ENCODE results near the gene PRKG1.

Gene PRKG1

DNA sequence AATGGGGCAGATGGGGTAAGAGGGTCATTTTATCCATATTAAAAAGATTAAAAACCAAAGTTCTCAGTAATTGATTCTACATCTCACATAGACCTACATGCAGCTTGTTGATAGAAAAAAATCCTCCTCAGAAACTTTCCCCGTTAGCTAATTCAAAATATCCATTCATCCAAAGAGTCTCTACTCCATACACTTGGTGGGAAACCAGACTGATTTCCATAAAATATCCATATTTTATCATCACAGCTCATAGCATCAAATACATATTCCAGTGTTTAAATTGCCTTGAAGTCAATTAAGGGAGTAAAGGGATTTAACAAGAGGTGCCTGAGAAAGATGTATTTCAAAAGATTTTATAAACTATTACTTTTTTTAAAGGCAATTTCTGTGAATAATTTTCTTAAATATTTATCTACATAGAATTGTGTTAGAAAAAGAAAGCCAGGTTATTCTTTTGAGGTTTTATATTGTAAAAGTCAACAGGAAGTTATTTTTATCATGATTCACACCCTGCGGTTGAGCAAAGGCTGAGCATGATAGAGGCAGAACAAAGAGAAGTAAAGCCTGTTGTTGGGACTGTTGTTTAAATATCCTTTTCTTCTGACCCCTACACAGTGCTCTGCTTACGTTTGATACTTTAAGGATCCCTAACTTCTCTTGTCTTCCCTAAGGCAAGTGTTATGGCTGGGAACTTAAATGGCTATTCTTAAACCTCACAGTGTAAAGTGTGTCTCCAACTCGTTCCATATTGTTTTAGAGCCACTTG, 266.7 kb downstream of the PRKG1 start:
- peak in 3 of 4 experiments; percentile 9 to 10 (median 9) for DNase-seq

DNA sequence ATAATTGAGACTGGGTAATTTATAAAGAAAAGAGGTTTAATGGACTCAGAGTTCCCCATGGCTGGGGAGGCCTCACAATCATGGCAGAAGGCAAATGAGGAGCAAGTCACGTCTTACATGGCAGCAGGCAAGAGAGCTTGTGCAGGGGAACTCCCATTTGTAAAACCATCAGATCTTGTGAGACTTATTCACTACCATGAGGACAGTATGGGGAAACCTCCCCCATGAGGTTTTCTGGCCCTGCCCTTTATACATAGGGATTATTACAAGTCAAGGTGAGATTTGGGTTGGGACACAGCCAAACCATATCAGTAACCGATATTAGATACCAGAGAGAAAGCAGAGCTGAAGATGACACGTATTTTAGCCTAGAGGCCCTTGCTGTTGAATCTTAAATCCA, 267.5 kb downstream of the PRKG1 start:
- DNase-seq = peak in 1 of 4 experiments; percentile 3

DNA sequence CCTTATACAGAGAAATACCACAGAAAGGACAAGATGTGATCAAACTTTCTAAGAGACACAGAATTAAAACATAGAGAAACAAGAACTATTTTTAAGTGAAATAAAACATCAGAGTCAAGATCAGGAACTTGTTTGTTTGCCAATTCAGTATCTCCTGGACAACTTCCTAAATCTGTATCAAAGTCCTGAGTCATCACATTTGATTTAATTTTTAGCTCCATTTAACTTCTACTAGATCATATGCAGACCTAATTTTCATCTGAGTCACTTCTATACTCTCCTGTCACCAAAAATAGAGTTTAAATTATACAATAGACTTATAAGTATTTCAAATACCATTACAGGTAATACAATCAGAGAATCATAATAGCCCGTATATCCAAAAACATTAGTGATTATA, 268.1 kb downstream of the PRKG1 start:
- peak in 2 of 4 experiments; percentile 39 to 43 for DNase-seq

DNA sequence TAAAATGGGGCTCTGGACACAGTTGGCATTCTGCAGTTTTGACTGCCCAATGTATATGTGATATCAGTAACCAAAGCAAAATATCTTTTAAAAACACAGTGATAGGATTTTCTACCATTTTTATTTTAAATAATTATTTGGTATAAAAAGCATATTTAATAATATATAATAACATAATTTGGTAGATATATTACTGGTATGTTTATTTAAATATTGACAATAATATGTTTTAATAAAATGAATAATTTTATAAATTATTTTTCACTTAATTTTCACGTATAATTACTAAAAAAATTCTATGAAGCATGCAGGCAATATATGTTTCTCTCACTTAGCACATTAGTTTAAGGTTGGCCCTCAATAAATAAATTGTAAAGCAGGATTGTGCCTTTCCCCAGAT, 269.1 kb downstream of the PRKG1 start:
- no peak for DNase-seq

DNA sequence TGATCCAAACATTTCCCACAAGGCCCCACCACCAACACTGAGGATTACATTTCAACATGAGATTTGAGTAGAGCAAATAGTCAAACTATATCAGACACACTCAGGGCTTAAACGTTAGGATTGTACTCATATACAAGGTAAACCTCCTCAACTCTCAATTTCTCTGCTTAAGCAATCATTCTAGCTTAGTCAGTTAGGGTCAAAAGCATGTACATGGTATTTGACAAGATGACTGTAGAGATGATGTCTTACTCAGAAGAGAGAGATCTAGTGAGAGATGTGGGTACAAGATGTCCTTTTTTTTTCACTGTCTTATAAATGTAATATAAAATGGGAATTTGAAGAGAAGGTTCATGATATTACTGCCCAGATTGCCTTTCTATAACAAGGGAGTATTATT, 270.1 kb downstream of the PRKG1 start:
- no peak for DNase-seq

DNA sequence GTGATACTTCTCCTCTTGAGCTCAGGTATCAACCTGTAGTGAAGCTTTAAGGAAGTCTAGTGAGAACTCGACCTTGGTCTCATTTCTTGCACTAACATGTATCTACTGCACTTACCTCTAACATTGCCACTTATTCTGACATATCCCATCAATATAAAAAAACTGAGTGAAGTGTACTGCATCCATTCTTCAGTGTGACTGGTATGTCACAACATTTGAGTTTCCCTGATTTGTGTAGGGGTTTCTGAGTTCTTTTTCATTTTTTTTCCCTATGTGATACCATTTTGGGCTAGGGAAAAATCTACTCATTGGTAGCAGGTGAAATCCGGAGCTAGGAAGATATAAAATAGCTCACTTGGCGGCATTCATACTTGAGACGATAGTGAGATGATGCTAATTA, 274.3 kb downstream of the PRKG1 start:
- no peak for DNase-seq

DNA sequence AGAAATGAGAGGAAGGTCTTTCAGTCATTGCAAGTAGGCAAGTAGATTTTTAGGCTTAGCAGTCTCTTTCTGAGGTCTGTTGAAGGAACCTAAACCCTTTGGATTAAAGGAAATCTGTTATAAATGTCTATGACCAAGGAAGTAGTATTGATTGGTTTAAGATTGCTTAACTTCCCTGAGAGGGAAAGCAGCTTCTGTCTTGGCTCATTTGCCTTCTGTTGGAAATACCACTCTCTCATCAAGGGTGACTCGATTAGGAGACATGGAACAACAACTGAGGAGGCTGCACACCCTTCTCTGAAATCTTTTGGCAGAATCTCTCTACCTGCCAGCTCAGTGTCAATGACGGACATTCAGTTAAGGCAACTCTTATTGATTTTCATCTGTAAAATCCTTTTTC, 282.9 kb downstream of the PRKG1 start:
- no peak for DNase-seq

DNA sequence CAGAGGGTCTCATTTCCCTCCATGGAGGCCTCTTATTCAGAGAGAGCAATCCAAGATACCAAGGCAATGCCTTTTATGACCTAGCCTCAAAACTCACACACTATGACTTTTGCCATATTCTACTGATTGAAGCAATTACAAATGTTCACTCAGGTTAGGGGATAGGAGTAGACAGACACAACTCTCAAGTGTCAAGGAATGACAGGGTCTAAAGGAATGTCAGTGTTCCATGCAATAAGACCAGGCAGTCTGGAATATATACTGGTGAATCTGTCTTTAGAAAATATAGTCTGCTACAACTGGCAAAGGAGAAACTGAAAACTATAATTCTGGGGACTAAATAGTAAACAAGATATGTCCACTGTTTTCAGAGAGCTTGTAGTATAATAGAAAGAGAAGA, 283.9 kb downstream of the PRKG1 start:
- DNase-seq = no peak

DNA sequence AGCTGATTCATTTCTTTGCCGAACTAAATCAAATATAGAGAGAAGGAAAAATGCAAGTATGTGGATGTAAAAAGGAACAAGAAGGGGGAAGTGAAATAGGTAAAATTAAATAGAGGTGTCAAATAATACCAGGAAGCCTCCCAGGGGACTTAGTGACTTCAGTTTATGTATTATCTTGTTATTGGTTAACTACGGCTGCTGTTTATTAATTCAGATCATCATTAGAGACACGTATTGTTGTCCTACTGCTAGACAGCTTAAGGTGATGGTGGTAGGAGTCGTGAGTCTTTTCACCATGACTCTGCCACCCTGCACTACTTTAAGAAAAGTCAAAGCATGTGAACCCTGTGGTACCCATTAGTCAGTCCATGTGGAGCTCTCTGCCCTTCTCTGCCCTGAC, 289.1 kb downstream of the PRKG1 start:
- DNase-seq = no peak

DNA sequence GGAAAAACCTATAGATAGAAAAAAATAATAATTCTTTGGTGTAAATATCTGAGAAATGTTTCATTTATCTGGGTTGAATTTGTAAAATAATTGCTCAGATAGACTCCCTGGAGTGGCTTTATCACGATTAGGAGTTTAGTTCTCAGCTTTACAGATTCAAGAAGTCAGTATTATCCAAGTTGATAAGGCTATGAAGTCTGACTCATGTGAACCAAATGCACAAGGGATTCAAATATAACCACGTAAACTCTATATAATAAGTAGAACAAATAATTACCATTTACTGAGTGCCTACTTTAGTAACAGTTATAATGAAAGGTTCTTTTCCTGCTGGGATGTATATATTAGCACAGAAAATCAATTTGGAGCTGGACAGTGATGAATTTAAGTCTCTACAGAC, 290.4 kb downstream of the PRKG1 start:
- DNase-seq = no peak

DNA sequence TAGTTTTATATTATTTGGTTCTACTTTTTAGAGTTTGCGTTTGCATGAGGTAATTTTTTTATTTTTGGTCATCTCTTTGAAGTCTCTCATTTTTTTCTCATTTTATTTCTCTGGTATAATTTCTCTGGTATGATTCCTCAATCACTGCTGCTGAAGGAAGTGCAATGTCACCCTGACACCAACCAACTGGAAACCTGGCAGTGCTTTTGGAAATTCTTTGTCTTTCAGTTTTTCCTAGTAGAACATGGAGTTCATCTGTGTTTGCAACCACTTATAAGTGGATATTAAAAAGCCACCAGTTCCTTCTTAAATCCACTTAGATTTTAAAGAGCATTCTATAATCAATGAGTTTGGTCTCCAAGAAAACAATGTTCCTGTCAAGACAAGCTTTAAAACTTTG, 291.8 kb downstream of the PRKG1 start:
- no peak for DNase-seq

DNA sequence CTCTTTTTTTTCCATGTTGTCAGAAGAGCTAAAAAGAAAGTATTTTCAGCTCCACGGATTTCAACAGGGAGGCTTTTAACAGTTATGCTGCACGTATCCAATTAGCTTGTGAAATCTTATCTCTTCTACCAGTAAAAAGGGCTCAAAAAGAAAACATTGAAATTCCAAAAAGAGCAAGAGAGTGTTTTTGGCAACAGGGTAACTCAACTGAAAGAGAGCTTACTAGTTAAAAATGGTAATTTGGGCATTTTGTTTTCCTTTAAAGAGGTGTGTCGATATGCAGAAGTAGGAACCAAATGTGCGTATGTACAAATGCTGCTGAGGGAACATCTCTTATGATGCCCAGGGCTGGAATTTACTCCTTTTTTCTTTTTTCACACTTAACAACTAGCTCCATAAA, 292.8 kb downstream of the PRKG1 start:
- DNase-seq = no peak

DNA sequence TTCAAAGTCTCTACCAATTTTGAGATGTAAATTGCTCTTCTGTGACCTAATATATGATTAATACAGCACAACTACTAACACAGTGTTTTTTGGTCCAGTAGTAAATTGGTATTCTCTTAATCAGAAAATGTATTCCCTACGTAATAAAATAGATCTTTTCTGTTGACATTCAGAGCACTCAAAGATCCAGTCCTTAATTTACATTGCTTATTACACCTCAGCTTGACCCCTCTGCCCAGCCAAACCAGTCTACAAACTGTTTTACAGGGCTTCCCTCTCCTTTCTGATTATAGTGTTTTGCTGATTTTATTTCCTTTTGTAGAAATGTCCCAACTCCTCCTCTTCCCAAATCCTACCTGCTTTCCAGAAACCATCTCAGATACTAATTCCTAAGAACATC, 293.4 kb downstream of the PRKG1 start:
- DNase-seq = no peak

DNA sequence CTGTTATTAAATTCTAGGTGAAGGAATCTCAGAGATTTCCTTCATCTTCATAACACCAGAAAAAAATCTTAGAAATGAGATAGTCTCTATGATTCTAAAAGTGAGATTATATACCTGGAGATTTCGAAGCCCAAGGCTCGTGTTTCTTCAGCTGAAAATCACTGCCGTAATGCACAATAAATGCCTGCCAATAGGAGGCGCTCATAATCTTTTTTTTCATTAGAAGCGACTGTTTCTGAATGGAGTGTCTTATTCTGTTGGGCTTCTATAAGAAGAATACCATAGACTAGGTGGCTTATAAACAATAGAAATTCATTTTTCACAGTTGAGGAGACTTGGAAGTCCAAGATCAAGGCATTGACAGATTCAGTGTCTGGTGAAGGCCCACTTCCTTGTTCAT, 294.7 kb downstream of the PRKG1 start:
- DNase-seq = no peak

DNA sequence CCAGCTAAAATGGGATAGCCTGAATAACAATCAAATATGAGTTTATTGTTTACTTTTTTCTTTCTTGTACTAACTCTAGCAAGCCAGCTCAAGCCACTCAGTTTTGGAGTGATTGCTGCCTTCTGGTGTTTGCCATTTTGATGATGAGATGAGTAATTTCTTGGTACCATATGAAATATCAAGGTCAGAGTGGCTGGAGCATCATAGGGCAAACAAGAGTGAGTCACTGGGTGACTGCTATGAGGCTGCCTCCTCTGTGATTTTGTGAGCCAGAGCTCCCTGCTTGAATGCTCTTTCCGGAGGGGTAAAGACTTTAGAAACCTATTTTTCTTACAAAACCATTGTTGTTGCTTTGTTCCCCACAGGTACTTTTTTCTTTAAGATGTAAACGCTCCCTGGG, 295.6 kb downstream of the PRKG1 start:
- DNase-seq = no peak

DNA sequence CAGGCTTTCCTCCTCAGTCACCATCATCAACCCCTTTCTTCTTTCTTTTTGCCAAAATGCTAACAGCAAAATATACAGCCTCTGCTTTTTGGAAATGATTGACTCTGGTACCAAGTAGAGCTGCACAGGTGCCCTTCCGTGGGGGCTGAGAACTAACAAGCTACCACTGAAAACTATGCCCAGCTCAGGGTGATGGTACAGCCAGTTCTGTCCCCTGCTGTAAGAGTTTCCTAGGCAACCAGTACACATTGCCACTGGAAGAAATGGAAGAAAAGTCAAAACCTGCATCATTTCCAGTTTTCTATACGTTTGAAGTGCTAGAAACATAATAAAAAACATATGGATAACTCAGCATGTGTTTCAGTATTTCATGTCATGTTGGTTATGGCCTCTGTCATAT, 297.5 kb downstream of the PRKG1 start:
- DNase-seq = no peak

DNA sequence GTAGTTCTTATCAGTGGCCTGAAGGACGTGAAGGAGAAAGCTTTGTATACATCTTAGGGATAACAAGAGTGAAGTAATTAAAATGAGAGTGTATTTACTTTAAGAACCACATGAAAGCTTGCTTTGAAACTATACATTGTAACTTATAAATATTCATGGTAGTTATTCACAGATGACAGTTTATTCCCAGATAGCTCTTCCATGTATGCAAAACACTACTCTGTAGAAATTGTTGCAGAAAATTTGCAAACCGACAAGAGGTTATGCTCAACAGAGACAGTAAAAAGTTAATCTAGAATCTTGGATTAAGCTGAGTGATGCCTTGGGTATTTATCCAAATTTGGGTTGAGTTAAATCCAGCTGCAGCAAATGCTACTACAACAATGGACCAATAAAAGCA, 301.5 kb downstream of the PRKG1 start:
- no peak for DNase-seq

DNA sequence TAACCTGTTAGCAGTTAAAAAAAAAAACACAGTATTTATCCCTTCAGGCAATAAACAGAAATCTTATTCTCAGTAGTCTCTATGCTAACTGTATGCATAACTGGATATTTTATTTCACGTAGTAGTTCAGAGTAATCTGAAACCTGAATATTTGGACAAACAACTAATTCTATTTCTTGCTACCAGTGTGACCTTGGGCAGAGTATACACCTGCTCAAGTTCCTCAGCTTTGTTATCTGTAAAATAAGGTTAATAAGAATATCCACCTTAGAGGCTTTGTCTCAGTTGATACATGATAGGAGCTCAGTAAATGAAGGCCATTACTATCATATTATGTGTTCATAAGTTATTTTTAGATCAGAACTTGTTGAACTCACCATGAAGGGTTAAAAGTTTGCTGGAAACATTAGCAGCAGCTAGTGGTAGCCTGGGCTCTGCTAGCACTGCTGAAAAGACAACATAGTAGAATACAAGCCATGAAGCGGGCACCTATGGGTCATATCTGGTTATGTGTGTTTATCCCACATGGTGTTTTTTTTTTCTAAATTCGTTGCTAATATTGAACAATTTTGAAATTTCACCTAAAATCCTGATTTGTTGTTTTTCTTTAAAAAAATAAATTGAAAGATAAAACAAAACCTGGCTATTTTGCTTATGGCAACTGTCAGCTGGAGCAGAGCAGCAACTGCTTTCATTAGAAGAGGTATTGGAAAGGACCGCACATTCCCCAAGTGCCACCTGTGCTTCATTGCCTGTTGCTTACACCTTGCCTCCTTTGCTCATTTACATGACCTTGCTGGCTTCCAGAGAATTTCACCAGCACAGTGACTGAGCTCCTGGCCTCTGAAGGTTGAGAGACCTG, 303.0 kb downstream of the PRKG1 start:
- DNase-seq = no peak

DNA sequence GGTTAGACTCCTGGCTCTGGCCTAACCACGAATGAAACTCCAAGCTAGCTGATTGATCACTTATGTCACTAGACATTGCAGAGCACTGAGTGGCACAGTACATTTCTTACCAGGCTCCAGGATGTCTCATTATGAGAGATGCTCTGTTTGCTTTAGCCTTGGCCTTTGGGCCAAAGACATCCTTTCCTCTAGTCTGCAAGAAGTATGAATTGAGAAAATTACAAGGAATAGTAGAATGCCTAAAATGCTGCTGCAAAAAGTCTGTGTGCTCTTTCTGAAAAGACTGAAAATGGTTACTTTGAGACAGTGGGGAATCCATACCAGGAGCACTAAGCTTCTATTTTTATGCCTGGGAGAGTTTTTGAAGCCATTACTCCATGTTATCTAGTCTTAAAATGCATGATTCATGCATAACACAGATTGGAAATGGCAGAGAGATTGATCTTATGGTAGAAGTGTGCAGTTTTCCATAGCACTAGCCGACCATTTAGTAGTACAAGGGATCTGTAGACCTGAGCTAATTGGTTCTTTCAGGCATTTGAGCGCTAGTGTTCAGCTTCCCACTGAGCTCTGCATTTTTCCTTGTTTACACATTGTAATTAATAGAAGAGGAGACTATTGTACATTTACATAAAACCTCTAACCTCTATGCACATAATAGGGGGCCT, 303.8 kb downstream of the PRKG1 start:
- DNase-seq = no peak

DNA sequence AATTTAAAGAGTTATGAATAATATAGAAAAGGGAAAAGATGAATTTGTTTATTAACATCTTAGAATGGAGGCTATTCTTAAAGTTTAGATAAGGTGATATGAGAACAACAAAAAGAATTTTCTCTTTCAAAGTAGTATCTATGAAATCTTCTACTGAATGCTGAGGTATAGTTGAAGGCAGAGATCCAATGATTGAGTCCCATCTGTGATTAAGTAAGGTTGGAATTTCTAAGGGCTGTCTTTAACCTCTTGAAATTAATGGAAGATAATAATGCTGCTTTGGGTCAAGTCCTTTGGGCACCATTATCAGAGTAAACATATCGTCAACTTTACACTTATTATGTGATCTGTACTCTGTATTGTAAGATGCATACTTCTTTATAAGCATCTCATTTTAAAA, 307.9 kb downstream of the PRKG1 start:
- DNase-seq = no peak

DNA sequence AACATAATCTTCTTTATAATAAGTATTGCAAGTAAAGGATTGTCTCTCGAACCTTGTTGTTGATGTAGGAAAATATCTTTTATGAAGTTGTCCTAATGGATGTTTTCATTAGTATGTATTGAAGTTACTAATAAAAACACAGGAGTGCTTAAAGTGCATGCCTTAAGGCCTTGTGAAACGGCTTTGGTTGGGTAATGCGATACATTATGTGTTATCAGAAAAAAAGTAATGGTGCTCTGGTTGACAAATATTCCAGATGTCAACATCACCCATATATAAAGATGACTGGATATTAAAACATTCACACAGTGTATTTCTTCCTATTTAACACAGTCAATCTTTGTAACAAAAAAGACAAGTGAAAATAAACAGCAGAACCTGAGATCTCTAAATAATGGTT, 310.7 kb downstream of the PRKG1 start:
- DNase-seq = no peak

DNA sequence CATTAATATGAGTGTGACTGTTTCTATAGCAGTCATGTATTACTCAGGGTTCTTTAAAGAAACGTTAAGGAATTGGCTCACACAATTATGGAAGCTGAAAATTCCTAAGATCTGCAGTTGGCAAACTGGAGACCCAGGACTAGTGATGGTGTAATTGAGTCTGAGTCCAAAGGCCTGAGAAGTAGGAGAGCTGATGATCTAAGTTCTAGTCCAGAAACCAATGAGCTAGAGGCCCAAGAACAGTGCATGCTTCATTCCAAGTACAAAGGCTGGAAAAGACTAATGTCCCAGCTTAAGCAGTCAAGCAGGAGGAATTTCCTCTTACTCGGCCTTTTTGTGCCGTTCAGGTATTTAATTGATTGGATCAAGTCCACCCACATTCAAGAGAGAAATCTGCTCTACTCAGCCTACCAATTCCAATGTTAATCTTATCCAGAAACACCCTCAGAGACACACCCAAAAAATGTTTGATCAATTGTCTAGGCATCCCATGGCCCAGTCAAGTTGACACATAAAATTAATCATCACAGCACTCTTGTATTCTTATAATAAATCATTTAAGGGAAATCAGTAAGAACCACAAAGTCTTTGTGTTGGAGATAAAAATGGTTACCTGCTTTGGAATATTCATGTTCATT, 312.1 kb downstream of the PRKG1 start:
- DNase-seq = no peak
